Thoracic aorta (tissue), 2 donors: ENCODE results near the gene OR2AE1. TPM values are rescaled to one million over a fixed set of nuclear protein-coding genes. Genes with fewer than 3 reads are reported as not detected.

ENCODE experiments used
- ATAC-seq: fragments of 150-250 bp; one replicate; pipeline ENCODE4 v1.8.0; 2017; ENCODE audit warnings: low read depth; ENCODE audit not compliant: insufficient number of reproducible peaks, low FRiP score
- DNase-seq: peaks from one replicate; pipeline ENCODE4 v3.0.0-alpha.2; 2020; ENCODE audit warnings: low spot score
- H3K27ac ChIP-seq, 2 donors: fragments of 200-600 bp; sonication (generic); 1 replicate in 1 of 2; 2 replicates in 1 of 2; pipeline ENCODE4 v1.5.1; 2016; ENCODE audit warnings: mild to moderate bottlenecking in 2 of 2, moderate library complexity in 2 of 2
- H3K27me3 ChIP-seq: fragments of 200-600 bp; sonication (generic); replicated peaks from 2 replicates; pipeline ENCODE4 v1.6.0; 2016; ENCODE audit warnings: mild to moderate bottlenecking; ENCODE audit not compliant: insufficient read depth
- H3K36me3 ChIP-seq: fragments of 200-600 bp; sonication (generic); one replicate; pipeline ENCODE4 v1.5.1; 2016
- H3K4me1 ChIP-seq, 2 donors: fragments of 200-600 bp; sonication (generic); 1 replicate in 1 of 2; 2 replicates in 1 of 2; pipeline versions ENCODE4 v1.5.1 to v1.6.0; 2016; ENCODE audit warnings: low read depth in 2 of 2, mild to moderate bottlenecking in 1 of 2; ENCODE audit not compliant: control insufficient read depth in 1 of 2
- H3K4me3 ChIP-seq: fragments of 200-600 bp; sonication (generic); 2 replicates; pipeline ENCODE4 v1.5.1; 2016; ENCODE audit warnings: mild to moderate bottlenecking
- H3K9me3 ChIP-seq: fragments of 200-600 bp; sonication (generic); 2 replicates; pipeline ENCODE4 v1.5.1; 2016
- total RNA-seq, 2 donors: library from RNA; depleted of rRNA; stranded (reverse); fragments of >200 nt; gene quantifications; one replicate each; pipeline versions ENCODE4 v1.1.0 to v1.2.3, GENCODE V29; 2016
- TF ChIP-seq, protein P1 (sequence below): fragments of 200-600 bp; sonication (generic); IDR thresholded peaks from one replicate; pipeline ENCODE4 v1.5.1; 2019; ENCODE audit warnings: antibody characterized with exemption

Gene OR2AE1
- total RNA-seq, 2 donors from 2014 or later, result 0.41 to 2.9 TPM

DNA sequence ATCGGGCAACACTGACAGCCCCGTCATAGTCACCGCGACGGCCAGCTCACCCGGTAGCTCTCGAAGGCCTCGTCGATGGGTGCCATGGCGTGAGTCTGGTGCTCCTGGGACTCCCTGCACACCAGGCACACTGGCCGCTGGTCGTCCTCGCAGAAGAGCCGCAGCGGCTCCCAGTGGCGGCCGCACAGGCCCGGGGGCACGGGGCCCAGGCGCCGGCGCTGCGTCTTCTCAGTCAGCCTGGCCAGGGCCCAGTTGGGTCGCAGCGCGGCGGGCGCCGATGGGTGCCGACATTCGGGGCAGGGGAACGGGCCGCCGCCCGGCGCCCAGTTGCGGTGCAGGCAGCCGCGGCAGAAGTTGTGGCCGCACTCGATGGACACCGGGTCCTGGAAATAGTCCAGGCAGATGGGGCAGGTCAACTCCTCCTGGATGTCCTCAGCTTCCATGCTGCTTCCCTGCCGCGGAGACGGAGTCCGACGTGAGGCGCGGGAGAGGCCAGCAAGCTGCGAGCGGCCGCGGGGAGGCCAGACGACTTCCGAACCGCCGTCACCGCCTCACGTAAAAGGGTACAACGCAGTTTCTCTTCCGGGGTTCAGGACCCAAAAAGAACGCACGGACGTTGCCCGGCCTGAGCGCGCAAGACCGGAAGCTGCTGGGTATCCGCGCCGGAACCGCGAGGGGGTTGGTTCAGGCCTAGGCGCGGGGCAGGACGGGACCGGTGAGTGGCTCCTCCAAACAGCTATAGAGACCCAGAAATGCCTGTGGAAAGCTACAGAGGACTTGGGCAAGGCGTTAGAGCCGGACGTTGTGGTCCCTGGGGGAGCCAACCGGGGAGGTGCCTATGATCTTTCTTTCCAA lies 42.4 kb upstream of the OR2AE1 start, which contains the start of gene TRIM4:
Gene TRIM4, minus strand, starts transcription at position 572 of the 855 bp plus-strand sequence. Its CDS starts 129 bp downstream, at position 443.
- TF ChIP-seq, protein P1, sequence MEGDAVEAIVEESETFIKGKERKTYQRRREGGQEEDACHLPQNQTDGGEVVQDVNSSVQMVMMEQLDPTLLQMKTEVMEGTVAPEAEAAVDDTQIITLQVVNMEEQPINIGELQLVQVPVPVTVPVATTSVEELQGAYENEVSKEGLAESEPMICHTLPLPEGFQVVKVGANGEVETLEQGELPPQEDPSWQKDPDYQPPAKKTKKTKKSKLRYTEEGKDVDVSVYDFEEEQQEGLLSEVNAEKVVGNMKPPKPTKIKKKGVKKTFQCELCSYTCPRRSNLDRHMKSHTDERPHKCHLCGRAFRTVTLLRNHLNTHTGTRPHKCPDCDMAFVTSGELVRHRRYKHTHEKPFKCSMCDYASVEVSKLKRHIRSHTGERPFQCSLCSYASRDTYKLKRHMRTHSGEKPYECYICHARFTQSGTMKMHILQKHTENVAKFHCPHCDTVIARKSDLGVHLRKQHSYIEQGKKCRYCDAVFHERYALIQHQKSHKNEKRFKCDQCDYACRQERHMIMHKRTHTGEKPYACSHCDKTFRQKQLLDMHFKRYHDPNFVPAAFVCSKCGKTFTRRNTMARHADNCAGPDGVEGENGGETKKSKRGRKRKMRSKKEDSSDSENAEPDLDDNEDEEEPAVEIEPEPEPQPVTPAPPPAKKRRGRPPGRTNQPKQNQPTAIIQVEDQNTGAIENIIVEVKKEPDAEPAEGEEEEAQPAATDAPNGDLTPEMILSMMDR, result peak; percentile 32
- Histone ChIP-seq H3K4me1 (peaks cover 33 to 43% of the 10 kb centered on the region in 2 donors), H3K27me3 (no peaks in the 10 kb centered on the region)

GRCh38 chr7:99910976-99911375 lies 34.1 kb upstream of the OR2AE1 start:
- Histone ChIP-seq H3K36me3 (peaks cover 29% of the 10 kb centered on the region), H3K4me3 (no peak overlapping the region), H3K4me1 (peaks cover 0 to 7% of the 10 kb centered on the region in 2 donors), H3K27me3 (no peaks in the 10 kb centered on the region), H3K9me3 (no peaks in the 10 kb centered on the region), H3K27ac (no peak overlapping the region)
- TF ChIP-seq, protein P1, result no peak
- DNase-seq, result no peak
- ATAC-seq, result no peak

More for the DNA sequence above, 42.4 kb upstream of the OR2AE1 start, which contains the start of gene TRIM4:
- Histone ChIP-seq H3K36me3 (peaks cover 3% of the 10 kb centered on the region), H3K27ac (peak within 1 kb of the TSS; percentile 95 to 97), H3K4me3 (peak within 1 kb of the TSS; percentile 96), H3K9me3 (no peaks in the 10 kb centered on the region)
- DNase-seq, result peak; percentile 60
- peak; percentile 93 for ATAC-seq

- H3K27ac ChIP-seq, result no peak overlapping the region
- H3K4me3 ChIP-seq, result no peak overlapping the region
- DNase-seq (no peak), ATAC-seq (no peak)
- no peaks in the 10 kb centered on the region for H3K27me3 ChIP-seq
- TF ChIP-seq, protein P1, result no peak
- H3K9me3 ChIP-seq, result no peaks in the 10 kb centered on the region
- peaks cover 47% of the 10 kb centered on the region for H3K36me3 ChIP-seq
- H3K4me1 ChIP-seq, result no peaks in the 10 kb centered on the region
These were observed 24.7 kb upstream of the OR2AE1 start for GRCh38 chr7:99901581-99901980.

DNA sequence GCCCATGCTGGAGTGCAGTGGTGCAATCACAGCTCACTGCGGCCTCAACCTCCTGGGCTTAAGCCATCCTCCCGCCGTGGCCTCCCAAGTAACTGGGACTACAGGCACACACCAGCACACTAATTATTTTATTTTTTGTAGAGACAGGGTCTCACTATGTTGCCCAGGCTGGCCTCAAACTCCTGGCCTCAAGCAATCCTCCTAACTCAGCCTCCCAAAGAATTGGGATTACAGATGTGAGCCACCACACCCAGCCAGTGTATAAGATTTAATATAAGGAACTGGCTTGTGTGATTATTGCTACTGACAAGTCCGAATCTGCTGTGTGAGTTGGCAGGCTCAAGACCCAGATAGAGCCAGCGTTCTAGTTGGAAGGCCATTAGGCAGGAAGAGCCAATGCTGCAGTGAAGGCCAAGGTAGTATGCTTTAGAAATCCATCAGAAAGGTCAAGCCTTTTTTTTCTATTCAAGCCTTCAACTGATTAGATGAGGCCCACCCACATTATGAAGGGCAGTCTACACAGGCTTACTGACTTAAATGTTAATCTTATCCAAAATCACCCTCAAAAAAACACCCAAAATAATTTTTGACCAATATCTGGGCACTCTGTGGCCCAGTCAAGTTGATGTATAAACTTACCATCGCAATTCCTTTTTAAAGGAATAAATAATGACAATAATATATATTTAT lies 23.1 kb upstream of the OR2AE1 start:
- no peaks in the 10 kb centered on the region for H3K9me3 ChIP-seq
- no peaks in the 10 kb centered on the region for H3K4me1 ChIP-seq
- peaks cover 40% of the 10 kb centered on the region for H3K36me3 ChIP-seq
- ATAC-seq (no peak), DNase-seq (no peak)
- no peaks in the 10 kb centered on the region for H3K27me3 ChIP-seq
- H3K4me3 ChIP-seq, result no peak overlapping the region
- TF ChIP-seq, protein P1, result no peak
- no peak overlapping the region for H3K27ac ChIP-seq

DNA sequence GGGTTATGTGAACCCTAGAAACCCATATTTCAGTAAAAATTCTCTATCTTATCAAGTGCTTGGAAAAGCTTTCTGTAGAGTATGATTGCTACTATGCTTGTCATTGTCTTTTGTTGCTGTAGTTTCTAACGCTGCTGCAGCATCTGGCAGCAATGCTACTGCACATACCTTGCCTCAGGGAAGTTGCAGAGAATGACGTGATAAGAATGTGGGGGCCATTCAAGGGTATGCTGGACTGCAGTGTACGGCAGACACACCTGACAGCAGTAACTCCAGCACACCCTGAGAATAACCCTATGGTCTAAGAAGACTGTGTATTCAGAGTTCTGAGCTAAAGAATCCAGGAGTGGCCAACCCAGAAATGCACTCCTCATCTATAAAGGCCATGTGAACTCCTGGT lies 22.0 kb upstream of the OR2AE1 start:
- Histone ChIP-seq H3K4me1 (no peaks in the 10 kb centered on the region), H3K27me3 (no peaks in the 10 kb centered on the region), H3K27ac (no peak overlapping the region), H3K9me3 (no peaks in the 10 kb centered on the region), H3K36me3 (peaks cover 40% of the 10 kb centered on the region), H3K4me3 (no peak overlapping the region)
- TF ChIP-seq, protein P1, result no peak
- DNase-seq (no peak), ATAC-seq (no peak)
